A673 (cell line): ENCODE measurements around the gene PPIG. TPM values are rescaled to one million over a fixed set of nuclear protein-coding genes. Genes with fewer than 3 reads are reported as not detected.
"Not testable (repeated sequence)": the region's sequence is repeated elsewhere in the genome, so short reads cannot be mapped to it uniquely, and the experiment has no call there.

Source experiments
- Bru-seq: library from RNA; stranded (reverse); fragments of 400-500 nt; gene quantifications from one replicate; lab custom pipeline; 2021; lab: Mats Ljungman, UMichigan
- BruChase-seq, 2 experiments: library from RNA; stranded (reverse); fragments of 400-500 nt; gene quantifications; one replicate each; lab custom pipeline; 2021; lab: Mats Ljungman, UMichigan
- BruUV-seq: library from RNA; stranded (reverse); fragments of 400-500 nt; replicated peaks from 2 replicates; lab custom pipeline; 2021; lab: Mats Ljungman, UMichigan
- CTCF ChIA-PET: fragments of 300-600 bp; sonication (Branson Sonifier 250); formaldehyde crosslinking; loops from one replicate; lab custom pipeline; 2022; ENCODE audit warnings: antibody characterized with exemption; lab: Charles Lee
- POLR2A ChIA-PET: fragments of 300-600 bp; sonication (Branson Sonifier 250); formaldehyde crosslinking; loops from one replicate; lab custom pipeline; 2022; ENCODE audit warnings: antibody characterized with exemption; ENCODE audit not compliant: low non-redundant PET; lab: Charles Lee
- DNase-seq: peaks from one replicate; pipeline ENCODE4 v3.0.0-alpha.2; 2015; ENCODE audit warnings: low spot score
- H3K27ac ChIP-seq: fragments of 200-600 bp; sonication (generic); 2 replicates; pipeline ENCODE4 v1.5.1; 2016; ENCODE audit warnings: mixed run types, low read depth, mild to moderate bottlenecking, mixed read lengths, antibody characterized with exemption, low read length; ENCODE audit not compliant: poor library complexity, severe bottlenecking
- H3K27me3 ChIP-seq: fragments of 200-600 bp; sonication (generic); replicated peaks from 2 replicates; pipeline ENCODE4 v1.6.1; 2017; ENCODE audit warnings: mixed run types, low read depth, mild to moderate bottlenecking, mixed read lengths, antibody characterized with exemption, low read length; ENCODE audit not compliant: insufficient read depth, poor library complexity
- H3K36me3 ChIP-seq: fragments of 200-600 bp; sonication (generic); 2 replicates; pipeline ENCODE4 v1.6.1; 2016; ENCODE audit warnings: mixed run types, mild to moderate bottlenecking, mixed read lengths, antibody characterized with exemption, low read length; ENCODE audit not compliant: insufficient read depth, poor library complexity, severe bottlenecking
- H3K4me1 ChIP-seq: fragments of 200-600 bp; sonication (generic); 2 replicates; pipeline ENCODE4 v1.6.1; 2017; ENCODE audit warnings: mixed run types, mild to moderate bottlenecking, mixed read lengths, antibody characterized with exemption, low read length; ENCODE audit not compliant: insufficient read depth, poor library complexity, severe bottlenecking
- H3K4me3 ChIP-seq: fragments of 200-600 bp; sonication (generic); 2 replicates; pipeline ENCODE4 v1.5.1; 2016; ENCODE audit warnings: low read depth, mixed run types, mild to moderate bottlenecking, mixed read lengths, low read length; ENCODE audit not compliant: poor library complexity, severe bottlenecking
- H3K9me3 ChIP-seq: fragments of 200-600 bp; sonication (generic); 2 replicates; pipeline ENCODE4 v1.6.1; 2016; ENCODE audit warnings: mixed run types, low read depth, mild to moderate bottlenecking, mixed read lengths, antibody characterized with exemption, low read length; ENCODE audit not compliant: poor library complexity, severe bottlenecking
- EZH2 ChIP-seq: fragments of 200-600 bp; sonication (generic); IDR thresholded peaks from 2 replicates; pipeline ENCODE4 v1.6.1; 2017; ENCODE audit warnings: borderline replicate concordance, low read depth, mild to moderate bottlenecking, mixed read lengths, antibody characterized with exemption, low read length; ENCODE audit not compliant: poor library complexity, severe bottlenecking
- intact Hi-C: fragments of 100-400 bp; cut with micrococcal nuclease; formaldehyde crosslinking; loops from one replicate; pipeline ENCODE4 v1.10.0; 2022; ENCODE audit not compliant: unreplicated experiment
- long read RNA-seq: library from polyadenylated mRNA; stranded (forward); transcript quantifications from one replicate; pipeline ENCODE4 v2.0.0, GENCODE V29; 2022
- total RNA-seq: library from RNA; stranded (reverse); gene quantifications from 2 replicates; pipeline ENCODE4 v1.2.3, GENCODE V29; 2021
- TF ChIP-seq, protein P1 (sequence below): fragments of 300-800, 200-600 bp; sonication (generic); conservative IDR thresholded peaks from 2 replicates; pipeline ENCODE4 v1.5.1; 2017; ENCODE audit warnings: low read depth, mild to moderate bottlenecking, antibody characterized with exemption, low read length, moderate library complexity, mixed read lengths

Gene PPIG
- total RNA-seq = 69.1 and 69.8 TPM in 2 replicates
- Bru-seq, nascent RNA = percentile 96 among the genes with signal in this experiment
- percentile 96 among the genes with signal in this experiment for BruChase-seq, experiment 1, labeled RNA remaining after a 2-hour chase
- percentile 94 among the genes with signal in this experiment for BruChase-seq, experiment 2, labeled RNA remaining after a 6-hour chase
- long read RNA-seq, full-length matches to known transcripts = 73 of 120 reads
- long read RNA-seq, partial matches to known transcripts = 10 of 120 reads
- long read RNA-seq, other reads (novel, unspliced or antisense) = 37 of 120 reads

GRCh38 chr2:169584005-169584877, at the start of gene PPIG:
Gene PPIG, plus strand, starts transcription at chr2:169584351. Its CDS starts 19,691 bp downstream, at chr2:169604042.
- BruUV-seq = TSS peak; percentile 89
- intact Hi-C loops = no loop called here
- no peak for TF ChIP-seq EZH2
- Histone ChIP-seq H3K36me3 (no peaks in the 10 kb centered on the region), H3K4me1 (peaks cover 6% of the 10 kb centered on the region), H3K27ac (peak within 1 kb of the TSS; percentile 93), H3K9me3 (no peaks in the 10 kb centered on the region), H3K27me3 (no peaks in the 10 kb centered on the region), H3K4me3 (peak within 1 kb of the TSS; percentile 59)
- peak; percentile 96 for DNase-seq
- ChIA-PET POLR2A (interaction anchor here (0.5 kb wide), 1 partner anchor 698 kb away, joined by 5 read pairs; no protein-coding TSS in a partner anchor), CTCF (no interaction called here)

DNA sequence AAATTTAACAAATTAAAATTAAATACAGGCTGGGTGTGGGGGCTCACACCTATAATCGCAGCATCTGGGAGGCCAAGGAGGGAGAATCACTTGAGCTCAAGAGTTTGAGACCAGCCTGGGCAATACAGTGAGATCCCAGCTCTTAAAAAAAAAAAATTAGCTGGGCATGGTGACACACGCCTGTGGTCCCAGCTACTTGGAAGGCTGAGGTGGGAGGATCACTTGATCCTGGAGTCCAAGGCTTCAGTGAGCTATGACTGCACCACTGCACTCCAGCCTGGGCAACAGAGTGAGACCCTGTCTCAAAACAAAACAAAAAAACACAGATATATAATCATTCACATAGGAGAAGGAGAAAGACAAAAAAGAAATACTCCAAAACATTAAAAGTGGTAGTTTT, 44.7 kb upstream of the PPIG start:
- H3K9me3 ChIP-seq, H3K27me3 ChIP-seq, H3K4me1 ChIP-seq, BruUV-seq, CTCF ChIA-PET, POLR2A ChIA-PET, DNase-seq, H3K4me3 ChIP-seq, intact Hi-C loops, H3K27ac ChIP-seq, H3K36me3 ChIP-seq: not testable (repeated sequence)

- ChIA-PET POLR2A (no interaction called here), CTCF (no interaction called here)
- Histone ChIP-seq H3K4me1 (no peaks in the 10 kb centered on the region), H3K36me3 (peaks cover 3% of the 10 kb centered on the region), H3K27ac (no peak overlapping the region), H3K27me3 (no peaks in the 10 kb centered on the region), H3K4me3 (no peak overlapping the region), H3K9me3 (no peaks in the 10 kb centered on the region)
- no peak for DNase-seq
- BruUV-seq = no TSS peak
- TF ChIP-seq, protein P1, sequence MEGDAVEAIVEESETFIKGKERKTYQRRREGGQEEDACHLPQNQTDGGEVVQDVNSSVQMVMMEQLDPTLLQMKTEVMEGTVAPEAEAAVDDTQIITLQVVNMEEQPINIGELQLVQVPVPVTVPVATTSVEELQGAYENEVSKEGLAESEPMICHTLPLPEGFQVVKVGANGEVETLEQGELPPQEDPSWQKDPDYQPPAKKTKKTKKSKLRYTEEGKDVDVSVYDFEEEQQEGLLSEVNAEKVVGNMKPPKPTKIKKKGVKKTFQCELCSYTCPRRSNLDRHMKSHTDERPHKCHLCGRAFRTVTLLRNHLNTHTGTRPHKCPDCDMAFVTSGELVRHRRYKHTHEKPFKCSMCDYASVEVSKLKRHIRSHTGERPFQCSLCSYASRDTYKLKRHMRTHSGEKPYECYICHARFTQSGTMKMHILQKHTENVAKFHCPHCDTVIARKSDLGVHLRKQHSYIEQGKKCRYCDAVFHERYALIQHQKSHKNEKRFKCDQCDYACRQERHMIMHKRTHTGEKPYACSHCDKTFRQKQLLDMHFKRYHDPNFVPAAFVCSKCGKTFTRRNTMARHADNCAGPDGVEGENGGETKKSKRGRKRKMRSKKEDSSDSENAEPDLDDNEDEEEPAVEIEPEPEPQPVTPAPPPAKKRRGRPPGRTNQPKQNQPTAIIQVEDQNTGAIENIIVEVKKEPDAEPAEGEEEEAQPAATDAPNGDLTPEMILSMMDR = no peak
- TF ChIP-seq EZH2 = no peak
- intact Hi-C loops = no loop called here
Measured at GRCh38 chr2:169540146-169540545, 44.0 kb upstream of the PPIG start.

GRCh38 chr2:169542433-169542832, 41.7 kb upstream of the PPIG start:
- no peaks in the 10 kb centered on the region for H3K27me3 ChIP-seq
- ChIA-PET POLR2A (no interaction called here), CTCF (no interaction called here)
- H3K9me3 ChIP-seq = no peaks in the 10 kb centered on the region
- H3K36me3 ChIP-seq = no peaks in the 10 kb centered on the region
- TF ChIP-seq, protein P1 = no peak
- TF ChIP-seq EZH2 = no peak
- no peak for DNase-seq
- no peak overlapping the region for H3K27ac ChIP-seq
- BruUV-seq = no TSS peak
- intact Hi-C loops = no loop called here
- no peak overlapping the region for H3K4me3 ChIP-seq
- no peaks in the 10 kb centered on the region for H3K4me1 ChIP-seq
